ENCODE data around the gene TRAPPC2L.

Gene TRAPPC2L

GRCh38 chr16:88839745-88840599 lies 17.0 kb upstream of the TRAPPC2L start:
- DNase-seq = no peak

- DNase-seq = no peak
Observed at GRCh38 chr16:88840600-88841215, 16.2 kb upstream of the TRAPPC2L start.

GRCh38 chr16:88841521-88842307 lies 15.2 kb upstream of the TRAPPC2L start:
- DNase-seq = no peak

GRCh38 chr16:88842308-88842756 lies 14.6 kb upstream of the TRAPPC2L start:
- no peak for DNase-seq

- DNase-seq = no peak
Observed at GRCh38 chr16:88842806-88843205, 14.1 kb upstream of the TRAPPC2L start.

GRCh38 chr16:88843256-88843655 lies 13.7 kb upstream of the TRAPPC2L start:
- DNase-seq = no peak

GRCh38 chr16:88844419-88845036 lies 12.4 kb upstream of the TRAPPC2L start:
- DNase-seq = no peak

GRCh38 chr16:88846088-88846487 lies 10.8 kb upstream of the TRAPPC2L start:
- no peak for DNase-seq

- no peak for DNase-seq
Observed at GRCh38 chr16:88847654-88848053, 9.3 kb upstream of the TRAPPC2L start.

- DNase-seq = no peak
Observed at GRCh38 chr16:88848557-88848956, 8.4 kb upstream of the TRAPPC2L start.

- no peak for DNase-seq
Observed at GRCh38 chr16:88850531-88851199, 6.3 kb upstream of the TRAPPC2L start.

- no peak for DNase-seq
Observed at GRCh38 chr16:88851616-88852015, 5.3 kb upstream of the TRAPPC2L start.

- DNase-seq = no peak
Observed at GRCh38 chr16:88853325-88853941, 3.5 kb upstream of the TRAPPC2L start.

- DNase-seq = no peak
Observed at GRCh38 chr16:88854306-88855111, 2.4 kb upstream of the TRAPPC2L start.

- DNase-seq = no peak
Observed at GRCh38 chr16:88855176-88855575, 1.8 kb upstream of the TRAPPC2L start.

- DNase-seq = peak; percentile 39
Observed at GRCh38 chr16:88855736-88856121, 1.2 kb upstream of the TRAPPC2L start.

GRCh38 chr16:88856122-88856827 lies 652 bp upstream of the TRAPPC2L start:
- no peak for DNase-seq

- peak; percentile 71 for DNase-seq
Observed at GRCh38 chr16:88857728-88858339, 907 bp downstream of the TRAPPC2L start.

GRCh38 chr16:88859381-88860091 lies 2.6 kb downstream of the TRAPPC2L start:
- no peak for DNase-seq
